HFFc6 (cell line): Measurements from ENCODE around the gene GNG4. TPM values are rescaled to one million over a fixed set of nuclear protein-coding genes. Genes with fewer than 3 reads are reported as not detected.

Experiments used
- DNase-seq: peaks from one replicate; pipeline ENCODE4 v3.0.0-alpha.2; 2018
- H3K27ac Mint-ChIP-seq: 2 replicates; pipeline ENCODE4 v1.8.0; 2020; ENCODE audit warnings: mild to moderate bottlenecking, mixed read lengths
- H3K27me3 Mint-ChIP-seq: 2 replicates; pipeline ENCODE4 v1.8.0; 2021; ENCODE audit warnings: mild to moderate bottlenecking, moderate library complexity, mixed read lengths; ENCODE audit not compliant: insufficient read depth
- H3K36me3 Mint-ChIP-seq: 2 replicates; pipeline ENCODE4 v1.8.0; 2021; ENCODE audit warnings: low read depth, mixed read lengths
- H3K4me1 Mint-ChIP-seq: 2 replicates; pipeline ENCODE4 v1.8.0; 2020; ENCODE audit warnings: low read depth, mixed read lengths
- H3K4me3 Mint-ChIP-seq: 2 replicates; pipeline ENCODE4 v1.8.0; 2020; ENCODE audit warnings: mild to moderate bottlenecking, moderate library complexity, mixed read lengths
- H3K9me3 Mint-ChIP-seq: 2 replicates; pipeline ENCODE4 v1.8.0; 2020; ENCODE audit warnings: mild to moderate bottlenecking, mixed read lengths
- CTCF ChIP-seq: fragments of 200-600 bp; sonication (generic); IDR thresholded peaks from 2 replicates; pipeline ENCODE4 v1.5.0; 2021; ENCODE audit warnings: antibody characterized with exemption, mild to moderate bottlenecking
- long read RNA-seq: library from polyadenylated mRNA; unstranded; transcript quantifications from one replicate; pipeline ENCODE4 v2.0.0, GENCODE V29; 2019
- total RNA-seq, 6 experiments: library from RNA; stranded (reverse); fragmentation: NEBNext Ultra II Directional; extraction: Animal tissue kit (Norgen Biotek cat#: 25700); gene quantifications; 2 replicates in 1 of 6; 3 replicates in 5 of 6; pipeline ENCODE4 v1.2.3, GENCODE V29; 2021

Gene GNG4
- total RNA-seq, result 1 to 10 TPM; 1.5 to 3.6 (median 2.9) TPM
- long read RNA-seq, full-length matches to known transcripts, result 2 of 3 reads
- long read RNA-seq, partial matches to known transcripts, result 0 of 3 reads
- long read RNA-seq, other reads (novel, unspliced or antisense), result 1 of 3 reads

GRCh38 chr1:235649368-235650163 is at the start of gene GNG4:
TSS of gene GNG4 (minus strand) at chr1:235649784. CDS start at chr1:235583838, 65,946 bp downstream.
- no peak for TF ChIP-seq CTCF
- DNase-seq, result no peak
- Mint-ChIP-seq H3K27ac (no peak within 1 kb of the TSS), H3K9me3 (no peaks in the 10 kb centered on the region), H3K4me3 (peak within 1 kb of the TSS; percentile 76), H3K27me3 (peaks cover 20% of the 10 kb centered on the region), H3K4me1 (peaks cover 15% of the 10 kb centered on the region), H3K36me3 (peaks cover 4% of the 10 kb centered on the region)

- H3K4me3 Mint-ChIP-seq, result no peak overlapping the region
- peaks cover 40% of the 10 kb centered on the region for H3K36me3 Mint-ChIP-seq
- no peaks in the 10 kb centered on the region for H3K9me3 Mint-ChIP-seq
- H3K4me1 Mint-ChIP-seq, result peaks cover 6% of the 10 kb centered on the region; the same call in 1 of the 2 replicates
- H3K27me3 Mint-ChIP-seq, result no peaks in the 10 kb centered on the region
- no peak overlapping the region for H3K27ac Mint-ChIP-seq
- TF ChIP-seq CTCF, result no peak
- DNase-seq, result no peak
Measured at GRCh38 chr1:235697508-235697907, 47.9 kb upstream of the GNG4 start.

GRCh38 chr1:235689356-235689755 is 39.8 kb upstream of the GNG4 start:
- Mint-ChIP-seq H3K9me3 (no peaks in the 10 kb centered on the region), H3K4me1 (peaks cover 2% of the 10 kb centered on the region; the same call in 1 of the 2 replicates)
- no peak for TF ChIP-seq CTCF

GRCh38 chr1:235688096-235688495 is 38.5 kb upstream of the GNG4 start:
- peaks cover 5% of the 10 kb centered on the region for H3K36me3 Mint-ChIP-seq
- no peaks in the 10 kb centered on the region for H3K9me3 Mint-ChIP-seq
- TF ChIP-seq CTCF, result no peak
- no peak overlapping the region for H3K4me3 Mint-ChIP-seq
- H3K27ac Mint-ChIP-seq, result no peak overlapping the region
- no peaks in the 10 kb centered on the region for H3K4me1 Mint-ChIP-seq
- no peaks in the 10 kb centered on the region for H3K27me3 Mint-ChIP-seq
- no peak for DNase-seq

More at GRCh38 chr1:235689356-235689755, 39.8 kb upstream of the GNG4 start:
- Mint-ChIP-seq H3K4me3 (no peak overlapping the region), H3K27me3 (no peaks in the 10 kb centered on the region), H3K27ac (no peak overlapping the region), H3K36me3 (peaks cover 5% of the 10 kb centered on the region)
- DNase-seq, result no peak

GRCh38 chr1:235683653-235684052 is 34.1 kb upstream of the GNG4 start:
- Mint-ChIP-seq H3K9me3 (no peaks in the 10 kb centered on the region), H3K4me3 (no peak overlapping the region), H3K27ac (no peak overlapping the region), H3K4me1 (peaks cover 10% of the 10 kb centered on the region), H3K27me3 (peaks cover 5% of the 10 kb centered on the region; the same call in 1 of the 2 replicates), H3K36me3 (peaks cover 12% of the 10 kb centered on the region; the same call in 1 of the 2 replicates)
- DNase-seq, result no peak
- TF ChIP-seq CTCF, result no peak
